DOHH2 (cell line): ENCODE data around the gene SIGLEC15.
"Not testable (repeated sequence)": the region's sequence is repeated elsewhere in the genome, so short reads cannot be mapped to it uniquely, and the experiment has no call there.

ENCODE experiments used
- H3F3A ChIP-seq: fragments of 200-600 bp; sonication (generic), shearing (Covaris generic); 2 replicates; pipeline ENCODE4 v1.6.0; 2016; ENCODE audit warnings: antibody characterized with exemption, mild to moderate bottlenecking; ENCODE audit not compliant: control insufficient read depth, insufficient read depth
- H3K27ac ChIP-seq: fragments of 200-600 bp; sonication (generic); 2 replicates; pipeline ENCODE4 v1.5.1; 2014; ENCODE audit warnings: low read depth, mild to moderate bottlenecking, low read length, moderate library complexity
- H3K27me3 ChIP-seq: fragments of 200-600 bp; sonication (generic); 2 replicates; pipeline ENCODE4 v1.6.1; 2014; ENCODE audit warnings: mild to moderate bottlenecking, low read length, mixed read lengths; ENCODE audit not compliant: control insufficient read depth
- H3K36me3 ChIP-seq: fragments of 200-600 bp; sonication (generic); 2 replicates; pipeline ENCODE4 v1.6.1; 2014; ENCODE audit warnings: mild to moderate bottlenecking, low read length, moderate library complexity, mixed read lengths; ENCODE audit not compliant: control insufficient read depth
- H3K4me1 ChIP-seq: fragments of 200-600 bp; sonication (generic); 2 replicates; pipeline ENCODE4 v1.6.1; 2014; ENCODE audit warnings: mild to moderate bottlenecking, low read length, mixed read lengths; ENCODE audit not compliant: control insufficient read depth
- H3K4me2 ChIP-seq: fragments of 200-600 bp; sonication (generic); 2 replicates; pipeline ENCODE4 v1.6.0; 2014; ENCODE audit warnings: mild to moderate bottlenecking, low read length, moderate library complexity
- H3K4me3 ChIP-seq: fragments of 200-600 bp; sonication (generic); 2 replicates; pipeline ENCODE4 v1.5.1; 2014; ENCODE audit warnings: mild to moderate bottlenecking, low read length, mixed read lengths
- H3K79me2 ChIP-seq: fragments of 200-600 bp; sonication (generic); 2 replicates; pipeline ENCODE4 v1.6.1; 2014; ENCODE audit warnings: mild to moderate bottlenecking, low read length, mixed read lengths; ENCODE audit not compliant: control insufficient read depth
- H3K9me2 ChIP-seq: fragments of 200-600 bp; sonication (generic); replicated peaks from 2 replicates; pipeline ENCODE4 v1.6.1; 2014; ENCODE audit warnings: mild to moderate bottlenecking, low read length, mixed read lengths; ENCODE audit not compliant: control insufficient read depth
- H3K9me3 ChIP-seq: fragments of 200-600 bp; sonication (generic); 2 replicates; pipeline ENCODE4 v1.6.1; 2014; ENCODE audit warnings: antibody characterized with exemption, low read length, mixed read lengths; ENCODE audit not compliant: control insufficient read depth, insufficient read depth
- H4K20me1 ChIP-seq: fragments of 200-600 bp; sonication (generic); 2 replicates; pipeline ENCODE4 v1.6.0; 2014; ENCODE audit warnings: low read depth, mild to moderate bottlenecking, antibody characterized with exemption, low read length, moderate library complexity; ENCODE audit not compliant: control insufficient read depth, insufficient read depth
- EZH2phosphoT487 ChIP-seq: fragments of 200-600 bp; sonication (generic); IDR thresholded peaks from 2 replicates; pipeline ENCODE4 v1.6.1; 2017; ENCODE audit warnings: borderline replicate concordance, mild to moderate bottlenecking, antibody characterized with exemption, low read length, moderate library complexity, mixed read lengths
- TF ChIP-seq, protein P1 (sequence below): fragments of 200-600 bp; sonication (generic); IDR thresholded peaks from one replicate; pipeline ENCODE4 v1.5.1; 2014; ENCODE audit warnings: antibody characterized with exemption, mild to moderate bottlenecking, low read depth, low read length; ENCODE audit not compliant: poor library complexity, severe bottlenecking

The SIGLEC15 gene

DNA sequence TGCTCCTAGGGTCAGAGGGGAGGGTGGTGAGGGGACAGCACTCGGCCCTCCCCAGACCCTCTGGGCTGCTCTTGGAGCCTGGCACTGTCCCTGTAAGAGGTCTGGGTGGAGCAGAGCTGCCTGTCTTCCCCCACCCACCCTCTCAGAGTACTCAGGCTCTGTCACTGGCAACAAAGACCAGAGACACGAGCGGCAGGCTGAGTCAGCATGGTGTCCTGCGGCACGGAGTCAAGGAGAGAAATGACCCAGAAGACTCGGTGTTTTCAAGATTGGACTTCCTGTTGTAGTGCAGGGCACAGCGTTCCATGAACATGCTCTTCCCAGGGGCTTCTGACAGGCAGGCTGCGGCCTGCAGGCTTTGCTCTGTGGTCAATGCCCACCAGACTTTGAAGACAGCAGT, 19.9 kb downstream of the SIGLEC15 start:
- Histone ChIP-seq H3F3A (no peaks in the 10 kb centered on the region), H3K9me3 (no peaks in the 10 kb centered on the region), H3K79me2 (no peaks in the 10 kb centered on the region), H4K20me1 (no peaks in the 10 kb centered on the region), H3K4me1 (no peaks in the 10 kb centered on the region), H3K36me3 (no peaks in the 10 kb centered on the region; the same call in 1 of the 2 replicates), H3K4me2 (no peak overlapping the region), H3K9me2 (no peaks in the 10 kb centered on the region), H3K27ac (no peak overlapping the region), H3K4me3 (no peak overlapping the region), H3K27me3 (no peaks in the 10 kb centered on the region)
- TF ChIP-seq, protein P1, sequence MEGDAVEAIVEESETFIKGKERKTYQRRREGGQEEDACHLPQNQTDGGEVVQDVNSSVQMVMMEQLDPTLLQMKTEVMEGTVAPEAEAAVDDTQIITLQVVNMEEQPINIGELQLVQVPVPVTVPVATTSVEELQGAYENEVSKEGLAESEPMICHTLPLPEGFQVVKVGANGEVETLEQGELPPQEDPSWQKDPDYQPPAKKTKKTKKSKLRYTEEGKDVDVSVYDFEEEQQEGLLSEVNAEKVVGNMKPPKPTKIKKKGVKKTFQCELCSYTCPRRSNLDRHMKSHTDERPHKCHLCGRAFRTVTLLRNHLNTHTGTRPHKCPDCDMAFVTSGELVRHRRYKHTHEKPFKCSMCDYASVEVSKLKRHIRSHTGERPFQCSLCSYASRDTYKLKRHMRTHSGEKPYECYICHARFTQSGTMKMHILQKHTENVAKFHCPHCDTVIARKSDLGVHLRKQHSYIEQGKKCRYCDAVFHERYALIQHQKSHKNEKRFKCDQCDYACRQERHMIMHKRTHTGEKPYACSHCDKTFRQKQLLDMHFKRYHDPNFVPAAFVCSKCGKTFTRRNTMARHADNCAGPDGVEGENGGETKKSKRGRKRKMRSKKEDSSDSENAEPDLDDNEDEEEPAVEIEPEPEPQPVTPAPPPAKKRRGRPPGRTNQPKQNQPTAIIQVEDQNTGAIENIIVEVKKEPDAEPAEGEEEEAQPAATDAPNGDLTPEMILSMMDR = no peak
- no peak for TF ChIP-seq EZH2phosphoT487

DNA sequence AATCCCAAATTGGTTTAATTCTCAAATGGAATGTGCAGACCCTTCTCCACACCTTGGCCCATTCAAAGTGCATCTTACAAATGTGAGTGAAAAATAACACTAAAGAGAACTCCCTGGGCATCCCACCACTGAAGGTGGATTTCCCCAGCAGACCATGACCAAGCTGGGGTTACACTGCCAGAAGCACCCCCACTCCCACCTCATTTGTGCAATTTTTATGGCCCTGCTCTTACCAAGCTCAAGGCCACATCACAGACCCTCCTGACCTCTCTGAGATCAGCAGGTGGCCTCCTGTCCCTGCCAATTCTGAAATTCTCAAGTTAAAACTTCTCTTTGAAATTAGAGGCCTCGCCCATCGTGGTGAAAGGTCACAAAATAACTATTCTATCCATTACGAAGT, 21.6 kb downstream of the SIGLEC15 start:
- Histone ChIP-seq H3K9me2 (no peaks in the 10 kb centered on the region), H3K27me3 (no peaks in the 10 kb centered on the region), H3K4me2 (no peak overlapping the region), H3K79me2 (no peaks in the 10 kb centered on the region), H3K4me1 (no peaks in the 10 kb centered on the region), H3F3A (no peaks in the 10 kb centered on the region), H3K27ac (no peak overlapping the region), H3K36me3 (no peaks in the 10 kb centered on the region; the same call in 1 of the 2 replicates), H4K20me1 (no peaks in the 10 kb centered on the region), H3K9me3 (no peaks in the 10 kb centered on the region), H3K4me3 (no peak overlapping the region)
- TF ChIP-seq, protein P1 = no peak
- no peak for TF ChIP-seq EZH2phosphoT487

DNA sequence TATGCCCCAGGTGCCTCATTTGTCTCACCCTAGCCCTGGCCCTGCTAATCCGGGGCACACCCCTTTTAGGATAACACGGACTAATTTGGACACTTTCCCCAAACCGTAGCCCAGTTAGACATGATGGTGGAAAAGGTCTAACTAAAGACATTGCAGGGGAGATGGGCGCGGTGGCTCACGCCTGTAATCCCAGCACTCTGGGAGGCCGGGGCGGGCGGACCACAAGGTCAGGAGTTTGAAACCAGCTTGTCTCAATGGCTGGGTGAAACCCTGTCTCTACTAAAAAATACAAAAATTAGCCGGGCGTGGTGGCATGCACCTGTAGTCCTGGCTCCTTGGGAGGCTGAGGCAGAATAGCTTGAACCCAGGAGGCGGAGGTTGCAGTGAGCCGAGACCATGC, 23.2 kb downstream of the SIGLEC15 start:
- not testable (repeated sequence) for H3F3A ChIP-seq, H3K27ac ChIP-seq, H3K4me2 ChIP-seq

DNA sequence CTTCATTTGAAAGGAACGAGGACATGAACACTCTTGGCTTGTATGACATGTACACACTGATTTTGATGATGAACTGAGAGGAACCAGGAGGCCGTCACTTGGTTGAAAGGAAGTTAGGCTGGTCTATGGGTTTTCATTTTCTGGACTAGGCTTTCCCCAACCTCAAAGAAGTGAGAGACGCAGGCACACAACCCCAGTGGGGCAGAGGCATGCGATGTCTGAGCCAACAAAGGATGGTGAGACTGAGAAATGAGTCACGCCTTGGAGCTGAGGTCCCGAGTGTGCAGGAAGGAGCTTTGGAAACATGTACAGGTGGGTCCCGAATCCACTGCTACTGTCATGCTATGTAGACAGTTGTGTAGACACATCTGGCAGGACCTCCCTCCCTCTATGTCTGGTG, 24.1 kb downstream of the SIGLEC15 start:
- H3K4me2 ChIP-seq = no peak overlapping the region
- no peak for TF ChIP-seq EZH2phosphoT487
- TF ChIP-seq, protein P1 = no peak

More for the DNA sequence above, 23.2 kb downstream of the SIGLEC15 start:
- H3K9me2 ChIP-seq, H4K20me1 ChIP-seq, H3K4me1 ChIP-seq, H3K79me2 ChIP-seq, H3K27me3 ChIP-seq, H3K9me3 ChIP-seq, H3K36me3 ChIP-seq, H3K4me3 ChIP-seq: not testable (repeated sequence)

More for the DNA sequence above, 24.1 kb downstream of the SIGLEC15 start:
- H3F3A ChIP-seq = no peaks in the 10 kb centered on the region
- H3K27me3 ChIP-seq = no peaks in the 10 kb centered on the region
- peaks cover 3% of the 10 kb centered on the region; the same call in 1 of the 2 replicates for H3K36me3 ChIP-seq
- H3K4me3 ChIP-seq = no peak overlapping the region
- H3K27ac ChIP-seq = no peak overlapping the region
- no peaks in the 10 kb centered on the region for H4K20me1 ChIP-seq
- H3K79me2 ChIP-seq = no peaks in the 10 kb centered on the region
- H3K9me3 ChIP-seq = no peaks in the 10 kb centered on the region
- no peaks in the 10 kb centered on the region for H3K4me1 ChIP-seq
- no peaks in the 10 kb centered on the region for H3K9me2 ChIP-seq
